Esophagus squamous epithelium (tissue), 4 donors: ENCODE measurements around the gene ZBTB42.

Experiments
- CTCF ChIP-seq, 6 experiments: fragments of 450-650 bp in 4 of 6; fragments of 200-600 bp in 2 of 6; sonication (generic) in 2 of 6; IDR thresholded peaks; one replicate each; pipeline ENCODE4 v1.5.1; 2016 to 2019; ENCODE audit warnings: antibody characterized with exemption in 6 of 6, mild to moderate bottlenecking in 4 of 6, moderate library complexity in 4 of 6
- POLR2A ChIP-seq, 4 donors: fragments of 450-650 bp; IDR thresholded peaks; one replicate each; pipeline ENCODE4 v1.6.1; 2017; ENCODE audit warnings: antibody characterized with exemption in 4 of 4, mild to moderate bottlenecking in 4 of 4, moderate library complexity in 3 of 4

- TF ChIP-seq POLR2A (IDR thresholded peaks at IDR 0.05) (no peak), CTCF (IDR thresholded peaks at IDR 0.05) (no peak)
These were observed 6.3 kb upstream of the ZBTB42 start for GRCh38 chr14:104794631-104794992.
